IPS-18c (cell line): ENCODE measurements around the gene ABHD16A.

Experiments
- H3K4me3 ChIP-seq: 2 replicates; pipeline ENCODE4 v1.7.0; 2013; ENCODE audit warnings: low read depth, mild to moderate bottlenecking, low read length, moderate library complexity; ENCODE audit not compliant: insufficient read depth
- H3K9me3 ChIP-seq: one replicate; pipeline ENCODE4 v1.6.1; 2013; ENCODE audit warnings: mild to moderate bottlenecking, low read length, moderate library complexity; ENCODE audit not compliant: control insufficient read depth, insufficient read depth

Gene ABHD16A

GRCh38 chr6:31702405-31702818 lies 712 bp downstream of the ABHD16A start:
- no peaks in the 10 kb centered on the region for H3K9me3 ChIP-seq
- H3K4me3 ChIP-seq, result peak overlapping the region; percentile 92

GRCh38 chr6:31701666-31702404 lies 1.3 kb downstream of the ABHD16A start:
- peak overlapping the region; percentile 92 for H3K4me3 ChIP-seq
- H3K9me3 ChIP-seq, result no peaks in the 10 kb centered on the region

- H3K4me3 ChIP-seq, result no peak overlapping the region
- no peaks in the 10 kb centered on the region for H3K9me3 ChIP-seq
Observed at GRCh38 chr6:31700740-31701401, 2.3 kb downstream of the ABHD16A start.

GRCh38 chr6:31697555-31697954 lies 5.6 kb downstream of the ABHD16A start:
- Histone ChIP-seq H3K9me3 (no peaks in the 10 kb centered on the region), H3K4me3 (no peak overlapping the region)

- Histone ChIP-seq H3K9me3 (peaks cover 4% of the 10 kb centered on the region), H3K4me3 (no peak overlapping the region)
Observed at GRCh38 chr6:31693535-31693934, 9.6 kb downstream of the ABHD16A start.

GRCh38 chr6:31692886-31693285 lies 10.2 kb downstream of the ABHD16A start:
- no peak overlapping the region for H3K4me3 ChIP-seq
- peaks cover 4% of the 10 kb centered on the region for H3K9me3 ChIP-seq

GRCh38 chr6:31692353-31692752 lies 10.8 kb downstream of the ABHD16A start:
- H3K4me3 ChIP-seq, result no peak overlapping the region
- H3K9me3 ChIP-seq, result peaks cover 4% of the 10 kb centered on the region

GRCh38 chr6:31691564-31692108 lies 11.5 kb downstream of the ABHD16A start:
- Histone ChIP-seq H3K9me3 (peaks cover 4% of the 10 kb centered on the region), H3K4me3 (no peak overlapping the region)

- no peak overlapping the region for H3K4me3 ChIP-seq
- peaks cover 4% of the 10 kb centered on the region for H3K9me3 ChIP-seq
Observed at GRCh38 chr6:31691078-31691463, 12.1 kb downstream of the ABHD16A start.

GRCh38 chr6:31690231-31691077 lies 12.7 kb downstream of the ABHD16A start:
- no peak overlapping the region for H3K4me3 ChIP-seq
- peaks cover 4% of the 10 kb centered on the region for H3K9me3 ChIP-seq

GRCh38 chr6:31689249-31690110 lies 13.6 kb downstream of the ABHD16A start:
- Histone ChIP-seq H3K4me3 (no peak overlapping the region), H3K9me3 (peaks cover 4% of the 10 kb centered on the region)

GRCh38 chr6:31687860-31688693 lies 15.0 kb downstream of the ABHD16A start:
- Histone ChIP-seq H3K4me3 (no peak overlapping the region), H3K9me3 (peaks cover 4% of the 10 kb centered on the region)

- Histone ChIP-seq H3K9me3 (peaks cover 4% of the 10 kb centered on the region), H3K4me3 (no peak overlapping the region)
Observed at GRCh38 chr6:31687321-31687720, 15.8 kb downstream of the ABHD16A start.

GRCh38 chr6:31686483-31686882 lies 16.6 kb downstream of the ABHD16A start:
- Histone ChIP-seq H3K9me3 (peaks cover 4% of the 10 kb centered on the region), H3K4me3 (no peak overlapping the region)

GRCh38 chr6:31683591-31683990 lies 19.5 kb downstream of the ABHD16A start:
- H3K4me3 ChIP-seq, result peak overlapping the region; percentile 52; the same call in 1 of the 2 replicates
- no peaks in the 10 kb centered on the region for H3K9me3 ChIP-seq

- Histone ChIP-seq H3K9me3 (peaks cover 4% of the 10 kb centered on the region), H3K4me3 (peak overlapping the region; percentile 50)
Observed at GRCh38 chr6:31681135-31681671, 21.9 kb downstream of the ABHD16A start.
